HTR-8/SVneo (cell line): ENCODE data around the gene MAPK1.
"Not testable (repeated sequence)": the region's sequence is repeated elsewhere in the genome, so short reads cannot be mapped to it uniquely, and the experiment has no call there.

Source experiments
- DNase-seq: peaks from one replicate; pipeline ENCODE4 v3.0.0; 2011; ENCODE audit warnings: low spot score, mixed read lengths; ENCODE audit not compliant: insufficient read length
- FAIRE-seq: peaks from 2 replicates; lab custom pipeline; 2011; peaks lifted over from hg19 to GRCh38; lab: Jason Lieb, UNC

MAPK1 gene

DNA sequence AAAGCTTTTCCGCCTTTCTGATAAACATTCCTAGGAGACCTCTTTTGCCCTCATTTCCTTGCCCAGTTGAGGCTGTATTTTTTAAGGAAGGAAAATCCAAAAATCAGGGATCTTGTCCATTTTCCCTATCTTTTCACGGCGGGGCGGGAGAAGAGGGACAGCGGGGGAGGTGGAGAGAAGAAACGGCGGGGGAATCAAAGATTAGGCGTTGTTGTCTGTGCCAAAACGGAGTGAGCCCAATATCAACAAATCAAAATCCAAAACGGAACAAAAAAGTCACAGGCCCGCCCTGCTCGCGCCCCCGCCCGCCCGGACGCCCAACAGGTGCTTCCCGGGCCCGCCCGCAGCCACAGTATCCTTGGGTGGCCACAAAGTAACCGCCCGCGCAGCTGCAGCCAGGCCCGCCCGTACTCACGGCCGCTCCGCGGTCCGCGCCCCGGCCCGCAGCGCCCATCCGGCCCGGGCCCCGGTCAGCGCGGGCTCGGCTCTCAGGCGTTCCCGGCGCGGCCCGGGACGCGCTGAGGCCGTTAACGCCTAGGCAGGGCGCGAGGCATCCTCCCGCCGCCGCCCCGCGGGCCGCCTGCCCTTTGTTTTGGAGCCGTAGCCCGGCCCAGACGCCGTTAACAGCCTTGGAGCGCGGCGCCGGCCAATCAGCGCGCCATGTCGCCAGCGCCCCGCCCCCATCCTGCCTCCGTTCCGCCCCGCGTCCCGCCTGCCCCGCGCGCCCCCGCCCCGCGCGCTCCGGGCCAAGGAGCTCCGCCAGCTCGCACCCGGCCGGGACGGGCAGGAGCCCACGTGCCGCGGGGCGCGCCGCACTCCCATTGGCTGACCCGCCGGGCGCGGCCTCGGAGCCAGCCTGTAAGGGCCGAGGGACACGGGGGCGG lies 132.0 kb downstream of the MAPK1 start, which contains the start of gene YPEL1:
TSS of gene YPEL1 (minus strand) at position 595 of the 884 bp plus-strand sequence. CDS start 25,050 bp downstream, outside the sequence.
- DNase-seq (peak; percentile 94), FAIRE-seq (peak; percentile 64)

DNA sequence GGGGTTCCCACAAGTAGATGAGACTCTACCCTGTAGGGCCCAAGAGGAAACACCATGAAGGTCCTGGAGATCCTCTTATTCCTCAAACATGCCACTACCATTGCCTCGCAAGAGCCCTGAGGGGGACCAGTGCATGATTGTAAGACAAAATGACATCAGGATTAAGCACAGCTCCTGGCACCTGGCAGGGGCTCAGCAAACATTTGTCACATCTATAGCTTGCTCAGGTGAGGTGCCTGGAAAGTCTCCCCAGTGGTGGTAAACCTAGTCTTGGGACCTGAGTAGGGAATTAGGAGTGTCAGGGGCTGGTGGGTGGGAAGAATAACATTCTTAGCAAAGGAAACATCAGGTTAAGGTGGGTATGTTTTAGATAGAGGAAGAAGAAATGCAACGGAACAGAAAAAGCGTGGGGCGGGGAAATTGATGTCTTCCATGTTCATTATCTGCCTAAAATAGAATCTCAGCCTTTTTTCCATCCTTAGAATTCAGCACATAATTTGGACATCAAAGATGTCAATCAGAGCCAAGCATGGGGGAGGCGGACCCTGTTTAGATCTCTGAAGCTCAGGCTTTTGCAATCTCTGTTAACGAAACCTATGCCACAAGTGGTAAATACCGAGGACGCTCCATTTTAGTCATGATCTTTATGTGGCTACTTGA lies 132.8 kb downstream of the MAPK1 start:
- no peak for FAIRE-seq

DNA sequence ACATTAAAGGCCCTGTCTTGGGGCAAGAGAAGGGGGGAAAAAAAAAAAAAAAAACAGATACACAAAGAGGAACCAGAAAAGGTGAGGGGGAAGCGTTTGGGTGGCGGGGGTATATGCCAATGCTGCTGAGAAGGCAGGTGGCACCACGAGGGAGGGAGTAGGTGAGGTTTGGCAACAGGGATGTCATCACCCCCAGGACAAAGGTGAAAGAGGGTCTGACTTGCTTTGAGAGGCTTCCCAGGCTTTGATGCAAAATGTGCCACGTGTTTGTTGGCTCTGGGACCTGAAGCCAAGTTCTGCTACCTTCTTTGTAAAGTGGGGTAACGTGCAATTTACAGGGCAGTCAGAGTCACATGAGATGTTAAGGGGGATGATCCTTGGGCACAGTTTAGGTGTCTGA lies 135.9 kb downstream of the MAPK1 start:
- FAIRE-seq: no peak
- DNase-seq: no peak

More for the DNA sequence above, 132.8 kb downstream of the MAPK1 start:
- DNase-seq: no peak

DNA sequence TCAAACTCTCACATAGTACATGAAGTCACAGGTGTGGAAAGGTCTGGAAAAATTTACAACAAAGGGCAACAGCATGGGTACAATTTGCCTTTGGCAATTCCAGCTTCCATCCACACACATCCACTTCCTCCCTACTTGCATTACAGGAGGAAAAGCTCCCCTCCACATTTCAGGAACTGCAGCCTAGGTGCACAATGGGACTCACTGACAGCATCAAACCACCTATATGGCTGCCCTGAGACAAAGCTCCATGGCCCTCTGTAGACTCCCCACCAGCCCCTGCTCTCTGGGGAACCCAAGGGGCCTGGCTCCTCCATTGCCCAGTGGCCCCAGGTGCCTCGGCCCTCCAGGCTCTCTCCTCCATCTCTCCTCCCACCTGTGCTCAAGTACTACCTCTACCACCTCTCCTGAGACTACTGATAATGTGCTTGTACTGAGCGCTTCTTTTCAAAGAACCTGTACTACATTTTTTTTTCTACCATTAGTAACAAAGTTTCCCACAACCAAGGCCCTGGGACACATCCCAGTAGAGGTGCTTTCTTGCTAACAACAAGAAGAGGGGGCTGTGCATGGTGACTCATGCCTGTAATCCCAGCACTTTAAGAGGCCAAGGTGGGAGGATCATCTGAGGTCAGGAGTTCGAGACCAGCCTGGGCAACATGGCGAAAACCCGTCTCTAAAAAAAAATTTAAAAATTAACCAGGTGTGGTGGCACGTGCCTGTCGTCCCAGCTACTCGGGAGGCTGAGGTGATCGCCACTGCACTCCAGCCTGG lies 136.7 kb downstream of the MAPK1 start:
- DNase-seq: no peak
- no peak for FAIRE-seq

DNA sequence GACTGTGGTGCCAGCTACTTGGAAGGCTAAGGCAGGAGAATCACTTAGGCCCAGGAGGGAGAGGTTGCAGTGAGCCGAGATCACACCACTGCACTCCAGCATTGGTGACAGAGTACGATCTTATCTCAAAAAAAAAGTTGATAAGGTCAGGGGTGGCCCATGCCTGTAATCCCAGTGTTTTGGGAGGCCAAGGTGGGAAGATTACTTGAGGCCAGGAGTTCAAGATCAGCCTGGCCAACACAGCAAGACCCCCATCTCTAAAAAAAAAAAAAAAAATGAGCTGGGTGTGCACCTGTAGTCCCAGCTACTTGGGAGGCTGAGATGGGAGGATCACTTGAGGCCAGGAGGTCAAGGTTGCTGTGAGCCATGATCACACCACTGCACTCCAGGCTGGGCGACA lies 138.3 kb downstream of the MAPK1 start:
- not testable (repeated sequence) for FAIRE-seq, DNase-seq

DNA sequence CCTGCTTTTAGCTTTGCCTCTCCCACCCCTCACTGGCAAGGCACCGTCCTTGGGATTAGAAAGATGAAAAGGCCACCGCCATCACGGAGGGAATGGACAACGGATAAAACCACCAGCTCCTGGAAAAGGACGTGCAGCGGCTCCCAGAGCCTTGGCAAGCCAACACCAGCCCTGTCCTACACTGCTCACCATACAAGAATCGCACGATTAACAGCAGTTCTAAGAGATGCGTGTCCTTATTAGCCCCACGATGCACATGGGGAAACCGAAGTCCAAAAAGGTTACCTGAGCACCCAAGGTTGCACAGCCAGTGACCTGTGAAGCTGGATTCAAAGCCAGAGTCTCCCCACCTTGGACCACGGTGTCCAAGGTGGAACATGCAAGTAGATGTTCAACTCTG lies 139.2 kb downstream of the MAPK1 start:
- FAIRE-seq: no peak
- DNase-seq: no peak

DNA sequence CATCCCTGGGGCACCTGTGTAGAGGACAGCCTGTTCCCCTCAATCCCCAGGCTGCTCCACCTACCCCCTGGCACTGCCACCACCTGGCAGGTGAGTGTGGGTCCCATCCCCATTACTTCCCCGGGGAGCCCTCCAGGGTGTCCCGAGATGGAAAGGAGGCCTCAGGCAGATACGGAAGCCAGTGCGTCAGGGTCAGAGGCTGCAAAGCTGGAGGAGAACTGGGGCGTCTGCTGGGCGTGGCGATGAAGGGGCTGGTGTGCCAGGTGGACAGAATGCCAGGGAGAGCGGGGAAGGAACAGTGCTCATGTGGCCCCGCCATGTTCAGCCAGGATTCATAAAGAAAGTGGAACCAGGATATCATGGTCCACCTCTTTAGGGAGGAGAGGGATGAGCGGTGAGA lies 139.7 kb downstream of the MAPK1 start:
- no peak for FAIRE-seq

DNA sequence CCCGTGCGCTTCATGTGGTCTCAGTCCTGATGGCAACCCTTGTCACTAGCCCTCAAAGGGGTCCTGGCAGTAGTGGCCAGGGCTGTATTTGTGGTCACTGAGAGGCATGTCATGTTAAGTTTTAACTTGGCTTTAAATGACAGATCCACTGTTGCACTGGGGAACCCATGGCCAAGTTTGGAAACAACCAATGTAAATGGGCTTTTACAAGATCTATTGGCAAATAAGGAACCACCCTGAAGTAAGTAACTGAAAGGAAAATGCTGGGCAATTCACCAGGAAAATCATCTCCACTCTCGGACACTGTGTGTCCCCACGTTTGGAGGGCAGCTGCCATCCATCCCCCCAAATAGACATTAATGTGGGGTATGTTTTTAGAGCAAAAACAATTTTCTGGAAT lies 140.3 kb downstream of the MAPK1 start:
- no peak for DNase-seq

More for the DNA sequence above, 139.7 kb downstream of the MAPK1 start:
- DNase-seq: no peak

DNA sequence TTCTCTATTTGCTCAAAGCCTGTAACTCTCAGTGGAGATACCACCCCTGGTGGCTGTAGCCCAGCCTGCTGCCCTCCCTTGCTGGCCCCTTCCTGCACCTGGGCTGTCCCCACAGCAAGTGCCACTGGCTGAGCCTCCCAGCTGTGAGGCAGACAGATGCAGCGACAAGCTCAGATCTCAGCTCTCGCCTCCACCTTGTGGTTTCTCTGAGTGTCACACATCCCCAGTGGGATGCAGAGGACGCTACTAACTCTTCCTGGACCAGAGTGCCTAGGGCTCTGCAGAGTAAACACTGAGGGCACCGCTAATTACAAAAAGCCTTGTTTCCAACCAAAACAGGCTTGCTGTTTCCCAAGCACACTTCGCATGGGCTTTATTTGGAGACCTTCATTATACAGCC lies 140.8 kb downstream of the MAPK1 start:
- DNase-seq: no peak
- no peak for FAIRE-seq

More for the DNA sequence above, 140.3 kb downstream of the MAPK1 start:
- FAIRE-seq: no peak

DNA sequence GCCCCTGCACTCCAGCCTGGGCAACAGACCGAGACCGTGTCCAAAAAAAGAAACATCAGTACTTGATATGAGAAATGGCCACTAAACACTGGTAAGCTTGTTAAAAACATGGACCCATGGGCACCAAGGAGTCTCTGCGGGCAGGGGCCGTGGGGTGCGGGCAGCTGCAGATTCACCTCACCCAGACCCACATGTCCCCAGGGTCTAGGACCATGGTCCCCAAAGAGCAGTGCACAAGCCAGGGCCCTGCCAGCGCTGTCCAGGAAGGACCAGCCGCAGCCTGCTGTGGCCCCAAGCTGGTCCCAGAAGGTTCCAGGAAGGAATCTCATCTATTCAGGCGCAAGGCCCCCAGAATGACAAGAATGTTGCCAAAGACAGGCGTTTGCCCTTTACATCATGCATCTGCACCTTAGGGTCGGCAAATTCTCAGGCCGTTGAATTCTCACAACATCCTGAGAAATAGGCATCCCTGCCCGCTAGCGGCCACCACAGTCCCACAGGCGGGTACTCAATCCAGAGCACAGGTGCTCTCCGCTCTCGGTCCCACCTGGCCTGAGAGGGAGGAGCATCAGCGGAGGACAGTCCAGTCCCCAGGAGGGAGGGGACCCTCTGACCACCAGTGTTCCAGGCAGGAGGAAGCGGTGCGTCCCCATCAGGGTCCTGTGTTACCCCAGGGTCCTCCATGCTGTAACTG lies 141.3 kb downstream of the MAPK1 start:
- FAIRE-seq (no peak), DNase-seq (no peak)

DNA sequence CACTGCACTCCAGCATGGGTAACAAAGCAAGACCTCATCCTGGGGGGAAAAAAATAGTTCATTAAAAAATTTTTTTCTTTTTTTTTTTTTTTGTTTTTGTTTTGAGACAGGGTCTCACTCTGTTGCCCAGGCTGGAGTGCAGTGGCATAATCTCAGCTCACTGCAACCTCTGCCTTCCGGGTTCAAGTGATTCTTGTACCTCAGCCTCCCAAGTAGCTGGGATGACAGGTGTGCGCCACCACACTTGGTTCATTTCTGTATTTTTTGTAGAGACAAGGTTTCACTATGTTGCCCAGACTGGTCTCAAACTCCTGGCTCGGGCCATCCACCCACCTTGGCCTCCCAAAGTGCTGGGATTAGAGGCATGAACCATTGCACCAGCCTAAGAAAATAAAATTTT lies 142.9 kb downstream of the MAPK1 start:
- not testable (repeated sequence) for FAIRE-seq, DNase-seq

DNA sequence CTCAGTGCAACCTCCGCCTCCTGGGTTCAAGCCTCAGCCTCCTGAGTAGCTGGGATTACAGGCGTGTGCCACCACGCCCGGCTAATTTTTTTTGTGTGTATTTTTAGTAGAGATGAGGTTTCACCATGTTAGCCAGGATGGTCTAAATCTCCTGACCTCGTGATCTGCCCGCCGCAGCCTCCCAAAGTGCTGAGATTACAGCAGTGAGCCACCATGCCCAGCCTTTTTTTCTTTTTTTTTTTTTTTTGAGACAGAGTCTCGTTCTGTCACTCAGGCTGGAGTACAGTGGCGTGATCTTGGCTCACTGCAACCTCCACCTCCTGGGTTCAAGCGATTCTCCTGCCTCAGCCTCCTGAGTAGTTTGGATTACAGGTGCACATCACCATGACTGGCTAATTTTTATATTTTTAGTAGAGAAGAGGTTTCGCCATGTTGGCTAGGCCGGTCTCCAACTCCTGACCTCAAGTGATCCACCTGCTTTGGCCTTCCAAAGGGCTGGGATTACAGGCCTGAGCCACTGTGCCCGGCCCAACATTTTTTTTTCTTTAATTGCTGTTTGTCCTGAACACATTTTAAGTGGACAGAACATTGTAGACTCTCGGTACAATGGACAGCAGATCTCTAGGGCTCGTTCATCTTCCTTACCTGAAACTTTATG lies 146.1 kb downstream of the MAPK1 start:
- not testable (repeated sequence) for DNase-seq, FAIRE-seq

DNA sequence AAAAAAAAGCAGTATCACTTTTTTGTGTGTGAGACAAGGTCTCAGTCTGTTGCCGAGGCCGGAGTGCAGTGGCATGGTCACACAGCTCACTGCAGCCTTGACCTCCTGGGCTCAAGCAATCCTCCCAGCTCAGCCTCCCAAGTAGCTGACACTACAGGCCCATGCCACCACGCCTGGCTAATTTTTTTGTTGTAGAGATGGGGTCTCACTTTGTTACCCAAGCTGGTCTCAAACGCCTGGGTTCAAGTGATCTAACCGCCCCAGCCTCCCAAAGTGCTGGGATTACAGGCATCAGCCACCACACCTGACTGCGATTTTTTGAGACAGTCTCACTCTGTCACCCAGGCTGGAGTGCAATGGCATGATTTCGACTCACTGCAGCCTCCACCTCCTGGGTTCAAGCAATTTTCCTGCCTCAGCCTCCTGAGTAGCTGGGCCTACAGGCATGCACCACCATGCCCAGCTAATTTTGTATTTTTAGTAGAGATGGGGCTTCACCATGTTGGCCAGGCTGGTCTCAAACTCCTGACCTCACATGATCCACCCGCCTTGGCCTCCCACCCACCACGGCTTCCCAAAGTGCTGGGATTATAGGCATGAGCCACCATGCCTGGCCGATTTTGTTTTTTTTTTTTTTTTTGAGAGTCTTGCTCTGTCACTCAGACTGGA lies 147.1 kb downstream of the MAPK1 start:
- not testable (repeated sequence) for DNase-seq, FAIRE-seq

DNA sequence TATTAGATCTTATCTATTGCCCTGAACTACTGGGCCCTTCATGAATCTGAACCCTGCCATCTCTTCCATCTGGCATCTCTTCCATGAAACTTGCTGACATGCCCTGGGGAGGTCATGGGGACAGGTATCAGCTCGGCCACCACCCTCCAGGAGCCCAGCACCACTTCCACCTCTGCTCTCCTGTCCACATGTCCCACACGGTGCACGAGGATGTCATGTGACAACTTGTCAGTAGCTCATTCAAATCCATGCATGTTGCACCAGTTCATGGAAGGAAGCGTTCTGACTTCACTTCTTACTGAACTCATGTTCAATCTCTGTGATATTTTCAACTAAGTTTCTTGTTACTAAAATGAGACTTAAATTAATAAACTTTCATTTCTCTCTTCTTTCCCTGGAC lies 148.4 kb downstream of the MAPK1 start:
- DNase-seq (no peak), FAIRE-seq (no peak)

DNA sequence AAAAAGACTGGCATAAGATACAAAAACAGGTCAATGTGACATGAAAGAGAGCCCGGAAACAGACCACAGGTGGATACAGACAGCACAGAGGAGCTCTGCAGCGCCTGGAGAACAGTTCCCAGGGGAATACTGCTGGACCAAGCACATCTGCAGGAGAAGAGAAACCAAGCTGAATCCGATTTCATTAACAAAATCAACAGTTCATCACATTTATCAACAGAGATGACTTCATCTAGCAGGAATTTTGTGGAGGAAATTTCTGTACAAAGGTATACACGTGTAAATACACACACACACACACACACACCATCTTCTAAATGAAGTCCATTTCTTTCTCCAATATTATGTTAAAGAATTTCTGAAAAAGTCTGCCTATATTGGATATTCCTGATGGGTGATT lies 148.9 kb downstream of the MAPK1 start:
- FAIRE-seq (no peak), DNase-seq (no peak)

DNA sequence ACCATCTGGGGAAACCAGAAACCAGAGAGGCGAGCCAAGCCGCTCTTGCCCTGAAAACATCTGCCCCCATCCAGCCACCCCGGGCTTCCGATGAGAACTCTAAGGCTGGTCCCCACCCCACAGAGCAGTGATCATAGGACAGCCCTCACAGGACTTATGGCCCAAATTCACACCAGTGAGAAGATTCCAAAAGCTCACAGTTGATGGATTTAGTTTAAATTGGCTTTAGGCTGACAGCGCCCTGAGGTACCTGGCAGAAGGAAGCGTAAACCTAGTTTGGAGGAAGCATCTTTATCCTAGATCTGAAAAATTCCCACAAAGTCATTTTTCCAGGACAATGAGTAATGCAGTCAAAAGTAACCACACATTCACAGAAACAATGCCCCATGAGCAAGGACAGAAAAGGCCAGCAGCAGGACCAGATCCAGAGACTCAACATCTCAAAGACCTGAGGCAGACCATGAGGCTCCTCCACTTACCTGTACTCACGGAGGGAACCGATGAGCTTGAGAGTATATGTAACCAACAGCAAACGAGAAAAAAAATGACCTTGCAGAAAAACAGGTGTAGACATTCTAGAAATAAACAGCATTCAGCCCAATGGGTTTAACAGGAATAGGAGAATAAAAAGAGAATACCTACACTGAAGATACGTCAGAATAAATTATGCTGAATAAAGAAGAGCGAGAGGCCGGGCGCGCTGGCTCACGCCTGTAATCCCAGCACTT lies 150.9 kb downstream of the MAPK1 start:
- not testable (repeated sequence) for DNase-seq, FAIRE-seq

DNA sequence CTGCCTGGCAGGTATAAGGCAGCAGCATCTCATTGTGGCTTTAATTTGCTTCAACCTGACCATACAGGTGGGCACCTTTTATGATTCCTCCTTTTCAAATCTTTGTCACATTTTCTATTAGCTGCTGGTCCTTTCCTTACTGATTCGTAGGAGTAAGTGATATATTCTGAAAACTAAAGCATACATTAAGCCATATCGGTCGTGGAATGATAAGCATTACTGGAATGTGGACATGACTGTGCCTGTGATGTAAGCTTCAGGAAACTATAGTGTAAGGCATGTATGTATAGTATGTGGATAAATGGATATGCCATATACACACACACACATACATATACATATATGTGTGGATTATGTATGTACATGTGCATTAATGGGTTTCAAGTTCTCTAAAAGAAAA lies 152.7 kb downstream of the MAPK1 start:
- FAIRE-seq: no peak
- peak; percentile 17 for DNase-seq

DNA sequence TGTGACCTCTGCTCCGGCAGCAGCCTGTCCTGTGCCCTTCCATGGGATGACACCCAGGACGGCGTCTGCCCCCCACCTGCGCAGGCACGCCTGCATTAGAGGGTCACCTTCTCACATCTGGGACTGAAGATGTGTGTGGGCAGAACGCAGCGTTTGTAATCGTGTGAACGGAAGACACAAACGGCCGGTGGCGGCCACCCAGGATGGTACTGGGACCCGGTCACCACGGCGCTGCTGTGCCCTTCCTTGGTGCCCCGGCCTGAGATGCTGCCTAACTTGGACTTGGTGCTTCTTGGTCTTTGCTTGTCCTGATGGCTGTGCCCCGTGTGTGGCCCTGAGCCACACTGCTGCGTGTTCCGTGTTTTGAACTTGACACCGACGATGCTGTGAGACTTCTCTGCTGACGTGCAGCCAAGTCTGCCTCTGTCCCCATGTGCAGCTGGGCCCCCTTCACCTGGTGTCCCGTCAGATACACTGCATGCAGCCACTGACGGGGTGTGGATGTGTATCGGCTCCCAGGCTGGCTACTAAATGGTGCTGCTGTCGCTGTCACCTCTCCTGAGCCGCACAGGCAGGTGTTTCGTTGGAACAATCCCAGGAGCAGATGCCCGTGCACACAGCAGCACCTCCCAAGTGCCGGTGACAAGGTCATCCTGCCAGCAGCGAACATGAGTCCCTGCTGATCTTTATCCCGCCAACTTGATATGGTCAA lies 153.2 kb downstream of the MAPK1 start:
- no peak for FAIRE-seq

More for the DNA sequence above, 153.2 kb downstream of the MAPK1 start:
- no peak for DNase-seq
